ENCODE results near the gene HECW1.

DNA sequence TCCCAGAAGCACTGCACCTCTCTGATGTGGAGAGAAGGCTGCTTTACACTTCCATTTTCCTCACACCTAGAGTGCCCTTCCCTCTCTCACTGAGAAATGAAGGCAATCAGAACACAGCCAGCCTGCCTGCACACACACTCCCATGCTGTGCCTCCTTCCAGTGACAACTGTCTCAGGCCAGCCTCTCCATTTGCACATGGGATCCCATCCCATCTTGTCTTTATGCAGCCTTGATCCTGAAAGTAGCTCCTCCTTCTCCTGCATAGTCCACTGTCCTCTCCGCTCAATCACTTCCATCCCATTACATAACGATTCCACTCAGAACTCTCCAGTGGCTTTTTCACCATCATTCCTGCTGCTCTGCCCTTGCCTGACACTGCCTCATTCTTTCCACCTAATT, 266.8 kb downstream of the HECW1 start:
- no peak for TF ChIP-seq POLR2A (IDR thresholded peaks at IDR 0.05)
- TF ChIP-seq, protein P1, sequence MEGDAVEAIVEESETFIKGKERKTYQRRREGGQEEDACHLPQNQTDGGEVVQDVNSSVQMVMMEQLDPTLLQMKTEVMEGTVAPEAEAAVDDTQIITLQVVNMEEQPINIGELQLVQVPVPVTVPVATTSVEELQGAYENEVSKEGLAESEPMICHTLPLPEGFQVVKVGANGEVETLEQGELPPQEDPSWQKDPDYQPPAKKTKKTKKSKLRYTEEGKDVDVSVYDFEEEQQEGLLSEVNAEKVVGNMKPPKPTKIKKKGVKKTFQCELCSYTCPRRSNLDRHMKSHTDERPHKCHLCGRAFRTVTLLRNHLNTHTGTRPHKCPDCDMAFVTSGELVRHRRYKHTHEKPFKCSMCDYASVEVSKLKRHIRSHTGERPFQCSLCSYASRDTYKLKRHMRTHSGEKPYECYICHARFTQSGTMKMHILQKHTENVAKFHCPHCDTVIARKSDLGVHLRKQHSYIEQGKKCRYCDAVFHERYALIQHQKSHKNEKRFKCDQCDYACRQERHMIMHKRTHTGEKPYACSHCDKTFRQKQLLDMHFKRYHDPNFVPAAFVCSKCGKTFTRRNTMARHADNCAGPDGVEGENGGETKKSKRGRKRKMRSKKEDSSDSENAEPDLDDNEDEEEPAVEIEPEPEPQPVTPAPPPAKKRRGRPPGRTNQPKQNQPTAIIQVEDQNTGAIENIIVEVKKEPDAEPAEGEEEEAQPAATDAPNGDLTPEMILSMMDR (IDR thresholded peaks at IDR 0.05): no peak

Measured in heart left ventricle (tissue), 13 donors.